Transverse colon (tissue), 4 donors: Measurements from ENCODE around the gene RHOT1.
"Not testable (repeated sequence)": the region's sequence is repeated elsewhere in the genome, so short reads cannot be mapped to it uniquely, and the experiment has no call there.

ENCODE experiments used
- EP300 ChIP-seq: sonication (generic); formaldehyde crosslinking; IDR thresholded peaks from one replicate; pipeline ENCODE4 v1.6.1; 2017; ENCODE audit warnings: antibody characterized with exemption, low read depth
- POLR2AphosphoS5 ChIP-seq, 3 donors: sonication (generic); formaldehyde crosslinking; IDR thresholded peaks; one replicate each; pipeline ENCODE4 v1.6.1; 2016; ENCODE audit warnings: antibody characterized with exemption in 3 of 3
- TF ChIP-seq, protein P1 (sequence below), 5 experiments: fragments of 200-600 bp in 3 of 5; fragments of 450-650 bp in 2 of 5; sonication (generic) in 3 of 5; IDR thresholded peaks; 1 replicate in 2 of 5; 2 replicates in 3 of 5; pipeline ENCODE4 v1.5.1; 2016 to 2017; ENCODE audit warnings: antibody characterized with exemption in 5 of 5, inconsistent platforms in 3 of 5, mild to moderate bottlenecking in 2 of 5, moderate library complexity in 1 of 5

GRCh38 chr17:32179103-32179502 is 36.8 kb downstream of the RHOT1 start:
- TF ChIP-seq EP300; POLR2AphosphoS5 (IDR thresholded peaks at IDR 0.05): not testable (repeated sequence)
- TF ChIP-seq, protein P1, sequence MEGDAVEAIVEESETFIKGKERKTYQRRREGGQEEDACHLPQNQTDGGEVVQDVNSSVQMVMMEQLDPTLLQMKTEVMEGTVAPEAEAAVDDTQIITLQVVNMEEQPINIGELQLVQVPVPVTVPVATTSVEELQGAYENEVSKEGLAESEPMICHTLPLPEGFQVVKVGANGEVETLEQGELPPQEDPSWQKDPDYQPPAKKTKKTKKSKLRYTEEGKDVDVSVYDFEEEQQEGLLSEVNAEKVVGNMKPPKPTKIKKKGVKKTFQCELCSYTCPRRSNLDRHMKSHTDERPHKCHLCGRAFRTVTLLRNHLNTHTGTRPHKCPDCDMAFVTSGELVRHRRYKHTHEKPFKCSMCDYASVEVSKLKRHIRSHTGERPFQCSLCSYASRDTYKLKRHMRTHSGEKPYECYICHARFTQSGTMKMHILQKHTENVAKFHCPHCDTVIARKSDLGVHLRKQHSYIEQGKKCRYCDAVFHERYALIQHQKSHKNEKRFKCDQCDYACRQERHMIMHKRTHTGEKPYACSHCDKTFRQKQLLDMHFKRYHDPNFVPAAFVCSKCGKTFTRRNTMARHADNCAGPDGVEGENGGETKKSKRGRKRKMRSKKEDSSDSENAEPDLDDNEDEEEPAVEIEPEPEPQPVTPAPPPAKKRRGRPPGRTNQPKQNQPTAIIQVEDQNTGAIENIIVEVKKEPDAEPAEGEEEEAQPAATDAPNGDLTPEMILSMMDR (IDR thresholded peaks at IDR 0.05), result not testable (repeated sequence)
